A673 (cell line): Measurements from ENCODE around the gene PRDM16. TPM values are rescaled to one million over a fixed set of nuclear protein-coding genes. Genes with fewer than 3 reads are reported as not detected.

ENCODE experiments used
- BruUV-seq: library from RNA; stranded (reverse); fragments of 400-500 nt; replicated peaks from 2 replicates; lab custom pipeline; 2021; lab: Mats Ljungman, UMichigan
- CTCF ChIA-PET: fragments of 300-600 bp; sonication (Branson Sonifier 250); formaldehyde crosslinking; loops from one replicate; lab custom pipeline; 2022; ENCODE audit warnings: antibody characterized with exemption; lab: Charles Lee
- POLR2A ChIA-PET: fragments of 300-600 bp; sonication (Branson Sonifier 250); formaldehyde crosslinking; loops from one replicate; lab custom pipeline; 2022; ENCODE audit warnings: antibody characterized with exemption; ENCODE audit not compliant: low non-redundant PET; lab: Charles Lee
- DNase-seq: peaks from one replicate; pipeline ENCODE4 v3.0.0-alpha.2; 2015; ENCODE audit warnings: low spot score
- H3K27ac ChIP-seq: fragments of 200-600 bp; sonication (generic); 2 replicates; pipeline ENCODE4 v1.5.1; 2016; ENCODE audit warnings: mixed run types, low read depth, mild to moderate bottlenecking, mixed read lengths, antibody characterized with exemption, low read length; ENCODE audit not compliant: poor library complexity, severe bottlenecking
- H3K27me3 ChIP-seq: fragments of 200-600 bp; sonication (generic); replicated peaks from 2 replicates; pipeline ENCODE4 v1.6.1; 2017; ENCODE audit warnings: mixed run types, low read depth, mild to moderate bottlenecking, mixed read lengths, antibody characterized with exemption, low read length; ENCODE audit not compliant: insufficient read depth, poor library complexity
- H3K36me3 ChIP-seq: fragments of 200-600 bp; sonication (generic); 2 replicates; pipeline ENCODE4 v1.6.1; 2016; ENCODE audit warnings: mixed run types, mild to moderate bottlenecking, mixed read lengths, antibody characterized with exemption, low read length; ENCODE audit not compliant: insufficient read depth, poor library complexity, severe bottlenecking
- H3K4me1 ChIP-seq: fragments of 200-600 bp; sonication (generic); 2 replicates; pipeline ENCODE4 v1.6.1; 2017; ENCODE audit warnings: mixed run types, mild to moderate bottlenecking, mixed read lengths, antibody characterized with exemption, low read length; ENCODE audit not compliant: insufficient read depth, poor library complexity, severe bottlenecking
- H3K4me3 ChIP-seq: fragments of 200-600 bp; sonication (generic); 2 replicates; pipeline ENCODE4 v1.5.1; 2016; ENCODE audit warnings: low read depth, mixed run types, mild to moderate bottlenecking, mixed read lengths, low read length; ENCODE audit not compliant: poor library complexity, severe bottlenecking
- H3K9me3 ChIP-seq: fragments of 200-600 bp; sonication (generic); 2 replicates; pipeline ENCODE4 v1.6.1; 2016; ENCODE audit warnings: mixed run types, low read depth, mild to moderate bottlenecking, mixed read lengths, antibody characterized with exemption, low read length; ENCODE audit not compliant: poor library complexity, severe bottlenecking
- CTCF ChIP-seq: fragments of 300-800, 200-600 bp; sonication (generic); conservative IDR thresholded peaks from 2 replicates; pipeline ENCODE4 v1.5.1; 2017; ENCODE audit warnings: low read depth, mild to moderate bottlenecking, antibody characterized with exemption, low read length, moderate library complexity, mixed read lengths
- EZH2 ChIP-seq: fragments of 200-600 bp; sonication (generic); IDR thresholded peaks from 2 replicates; pipeline ENCODE4 v1.6.1; 2017; ENCODE audit warnings: borderline replicate concordance, low read depth, mild to moderate bottlenecking, mixed read lengths, antibody characterized with exemption, low read length; ENCODE audit not compliant: poor library complexity, severe bottlenecking
- intact Hi-C: fragments of 100-400 bp; cut with micrococcal nuclease; formaldehyde crosslinking; loops from one replicate; pipeline ENCODE4 v1.10.0; 2022; ENCODE audit not compliant: unreplicated experiment
- total RNA-seq: library from RNA; stranded (reverse); gene quantifications from 2 replicates; pipeline ENCODE4 v1.2.3, GENCODE V29; 2021

The PRDM16 gene
- total RNA-seq, 1 experiment from 2014 or later: 0.49 TPM

- no peak for DNase-seq
- TF ChIP-seq EZH2 (no peak), CTCF (no peak)
- ChIA-PET POLR2A (no interaction called here), CTCF (no interaction called here)
- intact Hi-C loops: no loop called here
- H3K4me3 ChIP-seq: no peak overlapping the region
- H3K27me3 ChIP-seq: no peaks in the 10 kb centered on the region
- BruUV-seq: no TSS peak
- H3K4me1 ChIP-seq: no peaks in the 10 kb centered on the region
- H3K9me3 ChIP-seq: no peaks in the 10 kb centered on the region
- no peaks in the 10 kb centered on the region for H3K36me3 ChIP-seq
- no peak overlapping the region for H3K27ac ChIP-seq
Measured at GRCh38 chr1:3242408-3243260, 173.6 kb downstream of the PRDM16 start.

- ChIA-PET CTCF (no interaction called here), POLR2A (no interaction called here)
- BruUV-seq: no TSS peak
Measured at GRCh38 chr1:3243304-3243703, 174.3 kb downstream of the PRDM16 start.

More at GRCh38 chr1:3243304-3243703, 174.3 kb downstream of the PRDM16 start:
- H3K4me3 ChIP-seq: no peak overlapping the region
- TF ChIP-seq CTCF (no peak), EZH2 (no peak)
- no peak overlapping the region for H3K27ac ChIP-seq
- no peaks in the 10 kb centered on the region for H3K27me3 ChIP-seq
- H3K36me3 ChIP-seq: no peaks in the 10 kb centered on the region
- H3K4me1 ChIP-seq: no peaks in the 10 kb centered on the region
- no peaks in the 10 kb centered on the region for H3K9me3 ChIP-seq
- intact Hi-C loops: no loop called here
- no peak for DNase-seq
